Cardiac septum (tissue), 1 donor: ENCODE results near the gene SRXN1. TPM values are rescaled to one million over a fixed set of nuclear protein-coding genes. Genes with fewer than 3 reads are reported as not detected.

ENCODE experiments used
- DNase-seq: peaks from one replicate; pipeline ENCODE4 v3.0.0-alpha.2; 2020; ENCODE audit warnings: low spot score
- intact Hi-C: fragments of 100-400 bp; cut with DNase I; formaldehyde crosslinking; loops from one replicate; pipeline ENCODE4 v1.14.0; 2022
- total RNA-seq: library from RNA; stranded (reverse); fragmentation: NEBNext Ultra II Directional; extraction: Animal tissue kit (Norgen Biotek cat#: 25700); gene quantifications from one replicate; pipeline ENCODE4 v1.2.1, GENCODE V29; 2021
- donor health status: DM: no; HTN: no; CAD: no.

SRXN1 gene
- total RNA-seq, 1 donor from 2014 or later: 38.4 TPM

GRCh38 chr20:676315-676937 is 23.4 kb upstream of the SRXN1 start:
- intact Hi-C loops: no loop called here
- DNase-seq: peak; percentile 73

GRCh38 chr20:675453-676314 is 22.7 kb upstream of the SRXN1 start, which contains the start of gene SCRT2:
SCRT2 (minus strand) TSS chr20:675802; CDS start chr20:675601, 201 bp downstream.
- peak; percentile 91 for DNase-seq
- intact Hi-C loops: no loop called here

- peak; percentile 59 for DNase-seq
- intact Hi-C loops: no loop called here
Observed at GRCh38 chr20:675033-675452, 22.0 kb upstream of the SRXN1 start.

GRCh38 chr20:673603-674001 is 20.6 kb upstream of the SRXN1 start:
- intact Hi-C loops: no loop called here
- DNase-seq: no peak

- DNase-seq: no peak
- intact Hi-C loops: no loop called here
Observed at GRCh38 chr20:672963-673602, 20.1 kb upstream of the SRXN1 start.

GRCh38 chr20:671252-672030 is 18.4 kb upstream of the SRXN1 start:
- intact Hi-C loops: no loop called here
- DNase-seq: no peak

- no peak for DNase-seq
- intact Hi-C loops: loop anchor here (5.0 kb wide), 1 partner anchor 58 kb away; no protein-coding TSS in a partner anchor
Observed at GRCh38 chr20:669573-669972, 16.6 kb upstream of the SRXN1 start.

- intact Hi-C loops: loop anchor here (5.0 kb wide), 1 partner anchor 59 kb away; no protein-coding TSS in a partner anchor
- no peak for DNase-seq
Observed at GRCh38 chr20:668638-669037, 15.6 kb upstream of the SRXN1 start.

- intact Hi-C loops: loop anchor here (5.0 kb wide), 1 partner anchor 59 kb away; no protein-coding TSS in a partner anchor
- DNase-seq: no peak
Observed at GRCh38 chr20:668050-668449, 15.1 kb upstream of the SRXN1 start.

- peak; percentile 88 for DNase-seq
- intact Hi-C loops: loop anchor here (5.0 kb wide), 1 partner anchor 60 kb away; no protein-coding TSS in a partner anchor
Observed at GRCh38 chr20:667351-668034, 14.5 kb upstream of the SRXN1 start.

- no peak for DNase-seq
- intact Hi-C loops: loop anchor here (5.0 kb wide), 1 partner anchor 60 kb away; no protein-coding TSS in a partner anchor
Observed at GRCh38 chr20:666877-667276, 13.9 kb upstream of the SRXN1 start.

- DNase-seq: no peak
- intact Hi-C loops: loop anchor here (5.0 kb wide), 1 partner anchor 62 kb away; no protein-coding TSS in a partner anchor
Observed at GRCh38 chr20:665276-665675, 12.3 kb upstream of the SRXN1 start.

GRCh38 chr20:664576-664975 is 11.6 kb upstream of the SRXN1 start:
- no peak for DNase-seq
- intact Hi-C loops: no loop called here

- DNase-seq: no peak
Observed at GRCh38 chr20:664151-664550, 11.2 kb upstream of the SRXN1 start.

GRCh38 chr20:663315-664090 is 10.5 kb upstream of the SRXN1 start:
- DNase-seq: no peak
- intact Hi-C loops: no loop called here

More at GRCh38 chr20:664151-664550, 11.2 kb upstream of the SRXN1 start:
- intact Hi-C loops: no loop called here

GRCh38 chr20:662277-663192 is 9.5 kb upstream of the SRXN1 start:
- no peak for DNase-seq
- intact Hi-C loops: no loop called here
